Ammon's horn (tissue), 1 donor: Measurements from ENCODE around the gene FBXO47.
"Not testable (repeated sequence)": the region's sequence is repeated elsewhere in the genome, so short reads cannot be mapped to it uniquely, and the experiment has no call there.

Experiments
- DNase-seq: peaks from one replicate; pipeline ENCODE4 v3.0.0-alpha.2; 2016; ENCODE audit warnings: low spot score

Gene FBXO47

DNA sequence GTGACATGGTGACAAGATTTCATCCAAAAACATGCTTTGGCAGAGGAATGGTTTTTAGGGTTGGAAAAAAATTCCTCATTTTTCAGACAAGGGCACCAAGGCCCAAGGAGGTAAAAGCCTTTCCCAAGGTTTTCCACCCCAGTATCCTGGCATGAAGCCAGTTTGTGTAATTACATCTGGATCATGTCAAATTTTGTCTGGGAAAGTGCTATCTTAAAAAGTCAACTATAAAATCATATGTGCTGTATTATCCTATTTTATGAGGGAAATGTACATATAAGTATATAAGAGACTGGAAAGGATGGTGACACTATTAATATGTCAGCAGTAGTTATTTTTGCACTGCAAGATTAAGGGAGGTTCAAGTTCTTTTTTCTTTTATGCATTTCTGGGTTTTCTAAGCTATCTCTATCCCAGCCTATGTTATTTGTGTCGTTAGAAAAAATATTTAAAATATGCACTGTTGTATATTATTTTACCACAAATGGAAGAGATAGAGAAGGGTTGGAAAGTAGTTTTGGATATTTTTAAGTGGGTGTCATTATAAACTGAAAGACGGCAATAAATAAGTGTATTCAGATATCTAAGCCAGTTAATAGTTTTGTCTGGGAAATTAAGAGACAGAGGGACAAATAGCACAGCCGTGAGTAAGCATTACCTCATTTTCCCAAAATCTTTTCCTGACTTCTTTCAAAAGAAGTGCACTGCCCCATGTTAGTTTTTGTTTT, 13.5 kb upstream of the FBXO47 start:
- DNase-seq: no peak

- DNase-seq: no peak
These were observed 11.0 kb upstream of the FBXO47 start for GRCh38 chr17:38978180-38978579.

GRCh38 chr17:38976187-38976551, 9.0 kb upstream of the FBXO47 start:
- DNase-seq: not testable (repeated sequence)

GRCh38 chr17:38970804-38971203, 3.6 kb upstream of the FBXO47 start:
- no peak for DNase-seq

DNA sequence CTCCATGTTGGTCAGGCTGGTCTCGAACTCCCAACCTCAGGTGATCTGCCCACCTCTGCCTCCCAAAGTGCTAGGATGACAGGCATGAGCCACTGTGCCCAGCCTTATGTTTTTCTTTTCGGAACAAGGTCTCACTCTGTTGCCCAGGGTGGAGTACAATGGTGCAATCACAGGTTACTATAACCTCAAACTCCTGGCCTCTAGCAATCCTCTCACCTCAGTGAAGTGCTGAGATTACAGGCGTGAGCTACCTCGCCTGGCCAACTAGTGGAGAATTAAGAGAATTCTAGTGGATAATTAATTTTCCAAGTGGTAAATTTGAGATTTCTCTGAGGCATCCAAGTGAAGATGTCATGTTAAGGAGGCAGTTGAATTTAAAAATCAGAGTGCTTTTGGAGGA, 2.9 kb upstream of the FBXO47 start:
- DNase-seq: no peak

DNA sequence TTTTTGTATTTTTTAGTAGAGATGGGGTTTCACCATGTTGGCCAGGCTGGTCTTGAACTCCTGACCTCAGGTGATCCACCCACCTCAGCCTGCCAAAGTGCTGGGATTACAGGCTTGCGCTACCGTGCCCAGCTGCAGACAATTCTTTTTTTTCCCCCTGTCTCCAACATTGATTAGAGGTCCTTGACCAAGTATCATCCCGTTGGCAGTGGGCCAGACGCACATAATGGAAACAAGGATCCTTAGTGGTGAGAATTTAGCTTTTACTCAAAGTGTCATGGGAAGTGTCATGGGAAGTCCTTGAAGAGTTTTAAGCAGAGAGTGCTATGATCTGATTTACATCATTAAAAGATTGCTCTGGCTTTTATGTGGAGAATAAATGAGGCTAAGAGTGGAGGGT, 2.1 kb upstream of the FBXO47 start:
- no peak for DNase-seq

- DNase-seq: no peak
These were observed 5.8 kb downstream of the FBXO47 start for GRCh38 chr17:38961413-38961812.

DNA sequence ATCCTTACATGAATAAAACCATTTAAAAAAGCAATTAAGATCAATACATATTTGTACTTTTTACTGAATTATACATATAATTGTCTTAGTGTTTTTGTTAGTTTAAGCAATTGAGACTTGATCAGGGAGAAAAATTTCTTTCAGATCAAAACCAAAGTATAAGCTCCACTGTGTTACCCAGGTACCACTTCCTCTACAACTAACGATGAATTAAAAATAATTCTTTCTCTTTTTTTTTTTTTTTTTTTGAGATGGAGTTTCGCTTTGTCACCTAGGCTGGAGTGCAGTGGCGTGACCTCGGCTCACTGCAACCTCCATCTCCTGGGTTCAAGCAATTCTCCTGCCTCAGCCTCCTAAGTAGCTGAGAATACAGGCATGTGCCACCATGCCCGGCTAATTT, 6.8 kb downstream of the FBXO47 start:
- DNase-seq: no peak

DNA sequence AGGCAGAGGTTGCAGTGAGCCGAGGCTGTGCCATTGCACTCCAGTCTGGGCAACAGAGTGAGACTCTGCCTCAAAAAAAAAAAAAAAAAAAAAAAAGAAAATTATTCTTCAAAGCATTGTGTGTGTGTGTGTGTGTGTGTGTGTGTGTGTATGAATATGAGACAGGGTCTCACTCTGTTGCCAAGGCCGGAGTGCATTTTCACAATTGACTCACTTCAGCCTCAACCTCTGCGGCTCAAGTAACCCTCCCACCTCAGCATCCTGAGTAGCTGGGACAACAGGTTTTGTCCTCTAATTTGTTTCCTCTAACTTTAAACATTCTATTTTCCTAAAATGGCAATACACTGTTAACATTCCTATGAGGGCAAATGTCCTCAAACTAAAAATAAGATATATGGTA, 7.7 kb downstream of the FBXO47 start:
- no peak for DNase-seq

GRCh38 chr17:38958756-38959155, 8.4 kb downstream of the FBXO47 start:
- DNase-seq: no peak

DNA sequence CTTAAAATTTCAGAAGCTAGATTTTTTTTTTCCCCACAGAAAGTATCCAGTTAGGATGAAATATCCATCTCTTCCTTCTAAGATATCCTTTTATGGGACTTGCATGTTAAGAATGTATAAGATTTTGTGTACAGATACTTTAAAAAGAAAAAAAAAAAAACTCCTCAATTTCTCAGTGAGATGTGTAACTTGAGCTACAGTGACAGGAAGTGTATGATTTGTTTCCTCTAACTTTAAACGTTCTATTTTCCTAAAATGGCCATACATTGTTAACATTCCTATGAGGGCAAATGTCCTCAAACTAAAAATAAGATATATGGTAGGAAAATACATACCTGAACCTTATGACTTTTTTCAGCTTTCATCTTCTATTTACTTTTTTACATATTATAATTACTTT, 8.9 kb downstream of the FBXO47 start:
- no peak for DNase-seq

- not testable (repeated sequence) for DNase-seq
These were observed 13.4 kb downstream of the FBXO47 start for GRCh38 chr17:38953800-38954199.

GRCh38 chr17:38947189-38947588, 20.0 kb downstream of the FBXO47 start:
- DNase-seq: no peak

GRCh38 chr17:38943607-38944006, 23.6 kb downstream of the FBXO47 start:
- no peak for DNase-seq

- no peak for DNase-seq
These were observed 24.4 kb downstream of the FBXO47 start for GRCh38 chr17:38942696-38943334.

DNA sequence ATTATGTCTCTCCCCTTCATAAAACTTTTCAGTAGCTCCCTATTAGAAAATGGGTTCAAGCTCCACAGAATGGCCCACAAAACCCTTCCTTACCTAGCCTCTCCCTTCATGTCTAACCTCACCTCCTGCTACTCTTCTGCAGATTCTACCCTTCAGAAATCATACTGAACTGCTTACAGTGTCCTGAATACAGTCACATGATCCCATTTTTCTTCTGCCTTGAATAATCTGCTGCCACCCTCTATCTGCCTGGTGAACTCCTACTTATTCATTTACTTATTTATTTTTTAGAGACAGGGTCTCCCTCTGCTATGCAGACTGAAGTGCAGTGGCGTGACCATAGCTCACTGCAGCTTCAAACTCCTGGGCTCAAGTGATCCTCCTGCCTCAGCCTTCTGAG, 26.8 kb downstream of the FBXO47 start:
- no peak for DNase-seq

- no peak for DNase-seq
These were observed 27.2 kb downstream of the FBXO47 start for GRCh38 chr17:38939987-38940386.

DNA sequence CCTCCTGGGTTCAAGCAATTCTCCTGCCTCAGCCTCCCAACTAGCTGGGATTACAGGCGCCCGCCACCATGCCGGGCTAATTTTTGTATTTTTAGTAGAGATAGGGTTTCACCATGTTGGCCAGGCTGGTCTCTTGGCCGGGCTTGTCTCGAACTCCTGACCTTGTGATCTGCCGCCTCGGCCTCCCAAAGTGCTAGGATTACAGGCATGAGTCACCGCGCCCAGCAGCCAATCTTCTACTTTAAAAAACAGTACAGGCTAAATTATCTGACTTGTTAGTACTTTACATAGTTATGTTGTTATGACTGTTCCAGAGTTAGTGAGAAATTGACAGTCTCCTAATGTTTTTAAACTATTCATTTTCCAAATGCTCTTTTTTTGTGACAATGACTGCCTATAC, 33.2 kb downstream of the FBXO47 start:
- DNase-seq: not testable (repeated sequence)

- not testable (repeated sequence) for DNase-seq
These were observed 36.4 kb downstream of the FBXO47 start for GRCh38 chr17:38930782-38931181.

GRCh38 chr17:38926293-38927070, 40.7 kb downstream of the FBXO47 start:
- peak; percentile 38 for DNase-seq

- DNase-seq: peak; percentile 95
These were observed 41.8 kb downstream of the FBXO47 start, which contains the start of gene LASP1NB for GRCh38 chr17:38925263-38925995. TSS of gene LASP1NB (plus strand) at chr17:38925614.
